ENCODE data around the gene RET. TPM values are rescaled to one million over a fixed set of nuclear protein-coding genes. Genes with fewer than 3 reads are reported as not detected.

Gene RET
- total RNA-seq, 4 donors from 2014 or later, result 0.79 to 1.3 (median 0.96) TPM

GRCh38 chr10:43135656-43136055, 58.8 kb downstream of the RET start:
- ATAC-seq (ENCODE audit: low FRiP score) (no peak), DNase-seq (ENCODE audit: low spot score) (no peak)
- TF ChIP-seq, protein P1, sequence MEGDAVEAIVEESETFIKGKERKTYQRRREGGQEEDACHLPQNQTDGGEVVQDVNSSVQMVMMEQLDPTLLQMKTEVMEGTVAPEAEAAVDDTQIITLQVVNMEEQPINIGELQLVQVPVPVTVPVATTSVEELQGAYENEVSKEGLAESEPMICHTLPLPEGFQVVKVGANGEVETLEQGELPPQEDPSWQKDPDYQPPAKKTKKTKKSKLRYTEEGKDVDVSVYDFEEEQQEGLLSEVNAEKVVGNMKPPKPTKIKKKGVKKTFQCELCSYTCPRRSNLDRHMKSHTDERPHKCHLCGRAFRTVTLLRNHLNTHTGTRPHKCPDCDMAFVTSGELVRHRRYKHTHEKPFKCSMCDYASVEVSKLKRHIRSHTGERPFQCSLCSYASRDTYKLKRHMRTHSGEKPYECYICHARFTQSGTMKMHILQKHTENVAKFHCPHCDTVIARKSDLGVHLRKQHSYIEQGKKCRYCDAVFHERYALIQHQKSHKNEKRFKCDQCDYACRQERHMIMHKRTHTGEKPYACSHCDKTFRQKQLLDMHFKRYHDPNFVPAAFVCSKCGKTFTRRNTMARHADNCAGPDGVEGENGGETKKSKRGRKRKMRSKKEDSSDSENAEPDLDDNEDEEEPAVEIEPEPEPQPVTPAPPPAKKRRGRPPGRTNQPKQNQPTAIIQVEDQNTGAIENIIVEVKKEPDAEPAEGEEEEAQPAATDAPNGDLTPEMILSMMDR (IDR thresholded peaks at IDR 0.05), result no peak

GRCh38 chr10:43136432-43136831, 59.6 kb downstream of the RET start:
- ATAC-seq (ENCODE audit: low FRiP score) (no peak), DNase-seq (ENCODE audit: low spot score) (no peak)
- TF ChIP-seq, protein P1 (IDR thresholded peaks at IDR 0.05), result no peak

- ATAC-seq (ENCODE audit: low FRiP score), result no peak
- DNase-seq (ENCODE audit: low spot score), result no peak
These were observed 60.3 kb downstream of the RET start for GRCh38 chr10:43136995-43137716.

GRCh38 chr10:43137717-43138020, 60.8 kb downstream of the RET start:
- TF ChIP-seq, protein P1 (IDR thresholded peaks at IDR 0.05), result no peak
- ATAC-seq (ENCODE audit: low FRiP score), result peak; percentile 74
- DNase-seq (ENCODE audit: low spot score), result no peak

More at GRCh38 chr10:43136995-43137716, 60.3 kb downstream of the RET start:
- TF ChIP-seq, protein P1 (IDR thresholded peaks at IDR 0.05), result no peak

- TF ChIP-seq, protein P1 (IDR thresholded peaks at IDR 0.05), result no peak
- ATAC-seq (ENCODE audit: low FRiP score) (peak; percentile 94), DNase-seq (ENCODE audit: low spot score) (peak; percentile 50)
These were observed 61.3 kb downstream of the RET start, which contains the start of gene CSGALNACT2 for GRCh38 chr10:43138021-43138756. Gene CSGALNACT2 (plus strand): TSS chr10:43138445. CDS start chr10:43155150, 16,705 bp downstream.

DNA sequence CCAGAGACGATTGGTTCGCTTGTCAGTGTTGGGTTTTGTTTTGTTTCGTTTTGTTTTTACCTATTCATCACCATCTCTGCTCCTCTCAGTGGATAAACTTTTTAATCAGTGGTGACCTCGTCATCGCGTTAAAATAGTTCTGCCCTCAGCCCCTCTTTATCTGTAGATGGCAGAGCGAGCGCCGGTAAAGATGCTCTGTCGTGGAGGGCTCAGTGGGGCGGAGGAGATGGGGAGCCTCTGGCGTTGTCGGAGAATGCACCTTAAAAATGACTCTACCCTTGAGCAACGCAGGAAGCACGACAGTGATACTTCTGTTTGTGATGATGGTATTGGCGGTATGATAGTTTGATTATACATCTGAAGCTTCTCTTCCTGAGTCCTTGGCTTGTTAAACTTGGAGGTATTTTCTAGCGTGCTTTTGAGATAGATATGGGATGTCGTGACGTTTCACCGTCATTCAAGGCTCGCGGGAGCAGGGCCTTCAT, 61.9 kb downstream of the RET start:
- ATAC-seq (ENCODE audit: low FRiP score) (peak; percentile 39), DNase-seq (ENCODE audit: low spot score) (no peak)
- TF ChIP-seq, protein P1 (IDR thresholded peaks at IDR 0.05), result no peak
